HK-2 (cell line): ENCODE measurements around the gene RPL10.

Experiments
- DNase-seq: peaks from one replicate; pipeline ENCODE4 v3.0.0-alpha.2; 2018; ENCODE audit not compliant: unreplicated experiment

Gene RPL10

DNA sequence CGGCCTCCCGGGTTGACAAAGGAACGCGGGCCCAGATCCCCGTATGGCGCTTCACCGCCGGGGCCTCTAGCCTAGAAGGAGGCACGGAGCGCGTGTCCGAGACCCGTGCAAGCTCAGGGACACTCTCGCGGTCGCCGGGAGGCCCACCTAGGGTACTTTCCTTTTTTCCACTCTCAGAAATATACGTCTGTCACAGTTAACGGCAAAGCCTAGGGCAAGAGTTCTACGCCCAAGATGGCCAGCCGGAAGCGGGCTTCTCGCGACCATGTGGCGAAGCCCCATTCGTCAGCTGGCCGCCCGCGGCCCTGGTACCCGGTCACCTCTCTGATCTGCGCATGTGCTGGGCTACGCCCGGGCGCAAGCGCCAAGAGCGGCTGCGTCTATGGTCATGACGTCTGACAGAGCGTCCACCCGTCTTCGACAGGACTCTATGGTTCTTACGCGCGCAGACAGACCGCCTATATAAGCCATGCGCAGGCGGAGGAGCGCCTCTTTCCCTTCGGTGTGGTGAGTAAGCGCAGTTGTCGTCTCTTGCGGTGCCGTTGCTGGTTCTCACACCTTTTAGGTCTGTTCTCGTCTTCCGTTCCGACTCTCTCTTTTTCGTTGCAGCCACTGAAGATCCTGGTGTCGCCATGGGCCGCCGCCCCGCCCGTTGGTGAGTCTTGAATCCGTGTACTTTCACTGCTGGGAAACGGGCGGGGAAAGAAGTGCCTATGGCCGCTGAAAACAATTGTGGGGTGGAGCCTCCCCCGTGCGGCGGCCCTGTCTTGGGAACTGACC, at the start of gene RPL10:
RPL10 (plus strand) TSS at position 490 of the 780 bp plus-strand sequence; CDS start at position 633, 143 bp downstream.
- peak; percentile 95 for DNase-seq

DNA sequence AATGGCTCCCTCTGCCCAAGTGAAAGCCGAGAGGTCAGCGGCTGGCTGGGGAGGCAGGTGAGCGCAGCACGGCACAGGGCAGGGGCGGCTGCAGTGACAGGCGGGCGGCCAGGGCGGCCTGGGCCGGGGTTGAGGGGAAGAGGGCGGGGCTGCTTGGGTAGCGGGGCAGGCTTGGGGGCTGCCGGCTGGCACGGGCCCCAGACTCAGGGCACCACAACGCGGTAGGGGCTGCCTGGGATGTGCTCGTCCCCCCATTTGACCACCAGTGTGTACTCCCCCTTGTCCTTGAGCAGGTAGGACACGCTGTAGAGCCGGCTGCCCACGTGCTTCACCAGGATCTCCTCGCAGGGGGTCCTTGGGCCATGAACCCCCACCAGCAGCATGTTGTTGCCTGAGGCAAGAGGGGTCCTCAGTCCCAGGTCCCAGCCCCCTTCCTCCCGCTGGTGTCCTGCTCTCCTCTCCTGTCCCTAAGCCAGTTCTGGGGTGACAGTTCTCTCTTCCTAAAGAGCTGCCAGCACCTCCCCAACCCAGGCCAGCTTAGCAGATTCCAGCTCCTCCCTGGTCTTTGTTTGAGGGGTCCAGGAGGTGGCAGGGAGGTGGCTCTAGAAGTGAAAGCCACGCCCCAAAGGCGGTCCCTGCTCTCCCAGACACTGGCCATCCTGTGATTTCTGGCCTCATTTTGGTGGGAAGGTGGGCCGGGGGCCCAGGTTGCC, 49.4 kb upstream of the RPL10 start:
- DNase-seq = peak; percentile 31

DNA sequence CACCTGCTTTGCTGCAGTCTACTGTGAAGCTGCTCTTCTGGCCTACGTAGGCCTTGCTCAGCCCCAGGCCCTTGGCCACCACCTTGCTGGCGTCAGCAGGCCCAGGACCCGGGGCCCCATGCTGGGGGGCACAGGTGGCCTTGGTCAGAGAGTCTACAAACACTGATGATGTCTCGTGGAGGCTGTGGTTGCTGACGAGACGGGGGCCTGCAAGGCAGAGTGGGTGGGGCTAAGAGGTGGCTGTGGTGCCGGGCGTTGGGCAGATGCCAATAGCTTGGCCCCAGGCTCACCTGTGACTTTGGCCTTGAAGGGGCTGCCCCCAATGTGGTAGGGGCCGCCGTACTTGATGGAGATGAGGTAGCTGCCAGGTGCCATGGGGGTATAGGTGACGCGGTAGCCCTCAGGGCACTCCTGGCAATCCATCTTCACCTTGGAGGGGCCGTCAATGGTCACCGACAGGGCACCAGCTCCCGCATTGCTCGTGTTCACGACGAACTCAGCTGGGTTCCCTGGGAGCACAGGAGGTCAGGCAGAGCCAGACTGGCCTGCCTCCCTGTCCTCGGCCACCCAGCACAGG, 48.7 kb upstream of the RPL10 start:
- DNase-seq = peak; percentile 36

DNA sequence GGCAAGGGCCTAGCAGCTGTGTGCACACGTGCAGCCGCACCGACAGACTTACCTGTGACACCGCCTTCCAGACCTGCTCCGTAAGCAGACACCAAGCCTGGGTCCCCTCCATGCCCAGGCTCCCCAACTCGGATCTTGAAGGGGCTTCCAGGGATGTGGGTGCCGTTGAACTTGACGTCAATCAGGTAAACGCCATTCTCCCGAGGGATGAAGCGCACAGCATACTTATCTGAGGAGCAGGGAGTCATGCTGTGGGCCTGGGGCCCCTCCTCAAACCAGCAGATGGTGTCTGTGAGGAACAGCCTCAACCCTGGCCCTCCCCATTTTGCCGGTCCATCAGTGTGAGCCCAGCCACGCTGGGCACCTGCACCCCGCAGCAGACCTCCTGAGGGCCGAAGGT, 48.2 kb upstream of the RPL10 start:
- peak; percentile 23 for DNase-seq

DNA sequence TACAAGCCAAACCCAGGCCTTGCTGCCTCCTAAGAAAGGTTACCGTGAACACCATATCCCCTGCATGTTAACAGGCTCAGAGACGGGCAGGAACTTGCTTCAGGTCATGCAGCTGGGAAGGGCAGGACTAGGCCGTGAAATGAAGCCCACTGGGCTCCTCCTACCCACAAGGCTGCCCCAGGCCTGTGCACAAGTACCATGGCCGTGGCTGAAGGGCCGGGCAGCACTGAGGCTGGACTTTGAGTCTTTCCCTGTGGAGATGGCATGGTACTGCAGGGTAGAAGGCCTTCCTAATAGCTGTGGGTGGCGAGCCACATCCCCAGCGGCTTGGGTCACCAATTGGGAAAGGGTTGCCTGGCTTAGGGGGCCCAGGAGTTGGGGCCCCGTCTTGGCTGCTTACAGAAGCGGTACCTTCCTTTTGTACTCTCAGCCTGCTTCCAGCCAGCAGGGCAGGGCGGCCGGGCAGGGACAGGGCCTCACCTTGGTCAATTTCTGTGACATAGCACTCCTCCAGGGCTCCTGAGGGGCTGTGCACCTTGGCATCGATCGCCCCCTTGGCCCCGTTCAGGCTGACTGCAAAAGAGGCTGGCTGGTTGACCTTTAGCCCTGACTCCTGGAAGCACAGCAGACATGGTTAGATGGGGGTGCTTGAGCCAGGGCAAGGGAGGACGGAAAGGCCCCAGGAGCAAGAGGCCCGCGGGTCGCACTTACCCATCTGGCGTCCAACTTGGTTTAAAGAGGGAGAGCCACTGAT, 47.6 kb upstream of the RPL10 start:
- peak; percentile 12 for DNase-seq

DNA sequence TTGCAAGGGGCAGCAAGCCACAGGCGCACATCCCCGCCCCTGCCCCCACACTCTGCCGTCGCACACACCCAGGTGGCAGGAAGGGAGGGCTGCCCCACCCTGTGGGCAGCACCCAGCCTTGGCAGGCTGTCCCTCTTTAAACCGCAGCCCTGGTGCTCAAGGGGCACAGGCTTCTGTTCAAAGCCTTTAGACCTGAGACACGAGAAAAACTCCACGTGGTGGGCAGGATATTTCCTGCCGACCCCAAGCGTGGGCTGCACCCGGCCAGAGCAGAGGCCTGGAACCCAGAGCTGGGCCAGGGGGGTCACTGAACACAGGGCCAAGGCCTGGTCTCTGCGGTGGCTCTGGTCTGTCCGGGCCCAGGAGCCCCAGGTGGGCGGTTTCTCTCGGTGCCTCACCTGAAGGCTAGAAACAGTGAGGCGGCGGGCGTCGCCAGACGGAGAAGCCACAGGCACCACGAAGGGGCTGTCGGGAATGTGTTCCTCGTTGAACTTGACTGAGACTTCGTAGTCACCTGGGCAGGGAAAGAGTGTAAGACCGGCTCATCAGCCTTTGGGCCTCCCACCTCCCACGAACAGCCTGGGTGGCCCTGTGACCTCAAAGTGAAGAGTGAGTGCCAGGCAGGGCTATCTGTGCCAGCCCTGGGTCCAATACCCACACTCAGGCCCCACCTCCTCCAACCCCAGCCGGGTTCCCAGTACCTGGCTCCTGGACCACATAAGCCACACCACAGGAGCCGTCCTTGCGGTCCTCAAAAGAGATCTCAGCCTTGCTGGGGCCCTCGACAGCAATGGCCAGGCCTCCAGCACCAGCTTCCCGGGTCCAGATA, 46.8 kb upstream of the RPL10 start:
- peak; percentile 17 for DNase-seq

DNA sequence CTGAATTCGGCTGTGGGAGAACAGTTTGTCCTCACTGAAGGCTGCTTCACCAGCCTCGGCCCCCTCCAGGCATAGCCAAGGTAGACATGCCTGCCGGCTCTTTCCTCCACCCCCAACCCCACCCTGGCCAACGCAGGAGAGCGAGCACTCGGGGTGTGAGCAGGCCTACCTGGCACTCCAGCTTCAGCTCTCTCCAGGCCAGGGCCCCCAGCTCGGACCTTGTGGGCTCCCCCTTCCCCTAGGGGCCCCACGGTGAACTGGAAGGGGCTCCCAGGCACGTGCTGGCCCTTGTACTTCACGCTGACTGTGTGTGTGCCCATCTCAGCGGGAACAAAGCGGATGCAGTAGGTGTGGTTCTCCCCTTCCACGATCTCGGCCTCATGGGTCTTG, 46.2 kb upstream of the RPL10 start:
- DNase-seq = no peak

DNA sequence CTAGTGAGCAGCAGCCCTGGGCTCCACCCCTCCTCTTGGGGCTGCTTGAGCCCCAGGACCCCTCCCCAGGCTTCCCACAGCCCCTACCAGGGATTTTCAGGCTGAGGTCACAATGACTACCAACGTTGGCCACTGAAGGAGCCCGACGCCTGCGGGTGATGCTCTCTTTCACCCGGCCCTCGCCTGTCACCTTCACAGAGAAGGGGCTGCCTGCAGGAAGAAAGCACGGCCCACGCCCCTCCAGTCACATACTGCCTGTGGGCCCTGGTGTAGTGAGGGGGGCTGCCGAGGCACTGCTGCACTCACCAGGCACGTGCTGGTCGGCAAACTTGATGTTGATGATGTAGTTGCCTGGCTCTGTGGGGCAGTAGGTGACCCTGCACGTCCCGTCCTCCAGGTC, 45.7 kb upstream of the RPL10 start:
- no peak for DNase-seq

DNA sequence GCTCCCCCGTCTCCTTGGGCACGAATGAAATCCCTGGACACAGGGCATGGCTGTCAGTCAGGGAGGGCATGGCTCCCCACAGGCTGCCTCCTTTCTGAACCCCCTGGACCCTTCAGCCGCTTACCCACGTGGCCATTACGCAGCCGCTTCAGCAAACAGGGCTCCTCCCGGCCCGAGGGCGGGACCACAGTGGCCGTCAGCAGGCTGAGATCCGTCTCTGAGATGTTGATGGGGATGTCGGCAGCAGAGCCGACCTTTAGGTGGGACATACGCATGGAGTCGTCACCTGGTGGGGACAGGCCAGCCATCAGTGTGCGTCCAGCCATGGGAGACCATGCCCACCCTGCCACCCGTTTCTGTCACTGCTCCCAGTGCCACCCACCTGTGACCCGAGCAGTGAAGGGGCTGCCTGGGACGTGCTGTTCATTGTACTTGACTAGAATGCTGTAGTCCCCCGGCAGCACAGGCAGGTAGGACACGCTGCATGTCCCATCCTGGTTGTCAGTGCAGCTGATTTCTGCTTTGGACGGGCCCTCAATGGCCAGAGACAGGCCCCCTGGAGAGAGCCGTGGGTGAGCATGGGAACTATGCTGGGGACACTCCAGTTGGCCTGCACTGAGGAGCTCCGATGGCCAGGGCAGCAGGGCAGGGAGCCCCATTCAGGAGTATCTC, 44.9 kb upstream of the RPL10 start:
- DNase-seq = peak; percentile 15

DNA sequence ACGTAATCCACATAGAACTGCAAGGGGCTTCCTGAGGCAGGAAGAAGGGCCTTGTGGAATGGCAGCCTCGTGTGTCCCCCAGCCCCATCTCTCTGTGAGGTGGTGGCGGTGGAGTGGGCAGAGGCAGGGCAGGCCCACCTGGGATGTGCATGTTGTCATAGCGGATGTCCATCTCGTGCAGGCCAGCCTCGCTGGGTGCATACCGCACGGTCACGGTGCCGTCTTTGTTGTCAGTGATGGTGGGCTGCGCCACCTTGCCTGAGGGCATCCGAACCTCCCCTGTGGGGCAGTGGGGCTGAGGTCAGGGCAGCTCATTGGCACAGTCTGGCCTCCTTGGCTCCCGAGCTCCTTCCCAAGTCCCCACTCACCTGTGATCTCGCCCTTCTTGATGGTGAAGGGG, 44.2 kb upstream of the RPL10 start:
- no peak for DNase-seq

DNA sequence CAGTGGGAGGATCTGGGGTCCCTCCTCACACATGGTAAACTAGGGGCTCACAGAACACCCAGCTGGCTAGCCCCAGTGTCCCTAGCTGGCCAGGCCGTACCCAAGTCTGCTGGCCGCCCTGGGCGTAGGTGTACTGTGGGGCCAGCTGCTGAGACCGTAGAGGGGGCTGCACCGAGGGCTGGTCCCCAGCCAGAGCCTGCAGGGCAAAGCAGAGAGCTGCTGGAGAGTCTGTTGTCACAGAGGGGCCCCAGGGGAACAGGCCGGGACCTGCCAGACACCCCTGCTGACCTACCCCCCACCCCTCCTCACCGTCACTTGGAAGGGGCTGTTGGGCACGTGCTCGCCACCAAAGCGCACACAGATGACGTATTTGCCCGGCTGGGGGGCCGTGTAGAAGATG, 43.7 kb upstream of the RPL10 start:
- peak; percentile 15 for DNase-seq

DNA sequence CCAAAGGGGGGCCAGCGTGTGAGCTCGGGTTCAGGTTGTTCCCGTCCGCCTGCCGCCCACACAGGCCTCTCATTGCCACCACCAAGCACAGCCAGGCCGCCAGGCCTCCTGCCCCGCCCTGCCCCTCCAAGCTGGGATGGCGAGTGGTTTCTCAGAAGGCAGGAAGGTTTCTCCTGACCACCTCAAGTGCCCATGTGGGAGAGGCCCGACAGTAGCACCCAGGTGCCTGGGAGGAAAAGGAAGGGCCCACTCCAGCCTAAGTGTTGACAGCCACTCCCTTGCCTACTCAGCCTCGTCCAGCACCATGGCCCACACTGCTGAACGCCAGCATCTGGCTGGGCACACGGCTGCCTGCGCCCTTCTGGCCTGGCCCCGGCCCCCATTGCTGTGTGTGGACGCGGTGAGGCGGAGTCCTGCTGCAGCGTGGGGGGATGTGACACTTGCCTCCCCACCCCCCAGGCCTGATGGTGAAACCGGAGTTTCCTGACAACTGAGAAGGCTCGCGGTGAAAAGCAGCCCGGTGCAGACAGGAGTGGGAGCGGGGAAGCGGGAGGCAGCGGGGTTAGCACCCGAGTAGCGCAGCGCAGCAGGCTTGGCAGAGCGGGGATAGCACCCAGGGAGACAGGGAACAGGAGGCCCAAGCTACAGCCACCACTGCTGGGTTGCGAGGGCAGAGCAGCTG, 42.9 kb upstream of the RPL10 start:
- peak; percentile 25 for DNase-seq

DNA sequence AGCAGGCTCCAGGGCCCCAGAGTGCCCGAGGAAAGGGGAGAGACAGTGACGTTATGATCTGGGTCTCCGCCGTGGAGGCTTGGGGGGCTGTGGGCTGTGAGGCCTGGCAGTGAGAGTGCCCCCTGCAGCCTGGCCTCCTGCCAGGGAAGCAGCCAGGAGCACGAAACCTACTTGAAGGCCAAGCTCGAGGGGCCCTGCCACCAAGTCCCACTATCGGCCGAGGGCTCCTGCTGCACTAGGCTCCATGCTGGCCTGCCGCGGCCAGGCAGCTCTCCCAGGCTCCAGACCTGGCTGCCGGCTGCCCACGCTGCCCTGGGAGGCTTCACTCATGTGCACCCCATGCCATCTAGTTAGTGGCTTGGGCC, 42.4 kb upstream of the RPL10 start:
- peak; percentile 18 for DNase-seq

DNA sequence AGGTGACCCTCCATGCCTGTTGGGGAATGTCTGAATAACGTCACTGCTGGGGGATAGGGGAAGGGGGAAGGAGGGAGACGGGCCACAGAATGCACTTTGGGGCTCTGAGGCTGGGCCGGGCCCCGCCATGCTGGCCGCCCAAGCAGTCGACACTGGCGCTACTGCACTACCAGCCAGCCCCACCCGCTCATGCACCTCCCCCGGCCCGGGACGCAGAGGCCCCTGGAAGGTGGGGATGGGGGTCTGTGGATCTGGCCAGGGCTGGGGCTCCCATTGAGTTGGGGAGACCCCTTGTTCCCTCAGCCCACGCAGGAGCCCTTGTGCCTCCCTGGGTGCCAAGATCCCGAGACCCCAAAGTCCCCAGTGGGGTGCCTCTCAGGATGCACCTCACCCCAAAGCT, 41.6 kb upstream of the RPL10 start:
- peak; percentile 6 for DNase-seq

DNA sequence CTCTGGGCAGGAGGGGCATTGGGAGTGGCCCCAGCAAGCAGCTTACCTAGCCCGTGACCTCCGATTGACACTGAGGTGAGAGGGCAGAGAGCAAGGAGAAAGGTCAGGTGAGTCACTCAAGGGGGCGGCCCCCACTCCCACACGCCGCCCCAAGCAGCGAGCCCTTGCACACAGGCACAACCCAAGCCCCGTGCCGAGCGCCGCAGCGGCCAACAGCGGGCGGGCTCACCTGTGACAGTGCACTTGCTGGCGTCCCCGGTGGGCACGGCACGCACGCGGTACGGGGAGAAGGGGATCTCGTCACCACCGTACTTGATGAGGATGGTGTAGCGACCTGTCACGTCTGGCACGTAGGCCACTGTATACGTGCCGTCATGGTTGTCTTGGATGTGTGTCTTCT, 41.0 kb upstream of the RPL10 start:
- no peak for DNase-seq

DNA sequence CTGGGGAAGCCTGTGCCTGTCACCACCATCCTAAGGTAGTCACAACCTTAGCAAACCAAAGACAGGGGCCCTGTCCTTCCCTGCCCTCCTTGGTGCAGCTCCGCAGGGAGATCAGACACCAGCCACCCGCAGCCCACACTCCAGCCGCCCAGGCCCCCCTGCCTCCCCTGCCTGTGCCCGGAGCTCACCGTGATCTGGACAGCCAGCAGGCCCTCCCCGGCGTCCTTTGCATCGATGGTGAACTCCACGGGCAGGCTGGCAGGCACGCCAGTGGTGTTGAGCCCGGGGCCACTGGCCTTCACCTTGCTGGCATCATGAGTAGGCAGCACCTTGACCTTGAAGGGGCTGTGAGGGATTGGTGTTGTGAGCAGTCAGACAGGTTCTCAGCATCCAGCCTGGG, 40.2 kb upstream of the RPL10 start:
- DNase-seq = no peak

DNA sequence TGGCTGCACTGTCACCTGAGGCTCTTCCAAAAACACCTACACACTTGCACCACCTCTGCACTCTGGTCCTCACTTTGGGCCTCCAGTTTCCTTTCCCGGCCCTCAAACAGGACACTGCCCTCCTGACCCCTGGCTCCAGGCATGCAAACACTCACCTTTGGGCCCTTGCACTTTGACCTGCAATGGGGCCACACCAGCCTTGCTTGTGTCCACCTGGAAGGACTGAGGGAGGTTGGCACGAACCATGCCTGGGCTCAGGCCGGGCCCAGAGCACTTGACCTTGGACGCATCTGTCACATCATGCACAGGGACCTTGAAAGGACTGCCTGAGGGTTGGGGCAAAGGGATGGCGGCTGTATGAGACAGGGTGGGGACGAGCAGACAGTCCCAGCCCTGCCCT, 39.3 kb upstream of the RPL10 start:
- DNase-seq = no peak

DNA sequence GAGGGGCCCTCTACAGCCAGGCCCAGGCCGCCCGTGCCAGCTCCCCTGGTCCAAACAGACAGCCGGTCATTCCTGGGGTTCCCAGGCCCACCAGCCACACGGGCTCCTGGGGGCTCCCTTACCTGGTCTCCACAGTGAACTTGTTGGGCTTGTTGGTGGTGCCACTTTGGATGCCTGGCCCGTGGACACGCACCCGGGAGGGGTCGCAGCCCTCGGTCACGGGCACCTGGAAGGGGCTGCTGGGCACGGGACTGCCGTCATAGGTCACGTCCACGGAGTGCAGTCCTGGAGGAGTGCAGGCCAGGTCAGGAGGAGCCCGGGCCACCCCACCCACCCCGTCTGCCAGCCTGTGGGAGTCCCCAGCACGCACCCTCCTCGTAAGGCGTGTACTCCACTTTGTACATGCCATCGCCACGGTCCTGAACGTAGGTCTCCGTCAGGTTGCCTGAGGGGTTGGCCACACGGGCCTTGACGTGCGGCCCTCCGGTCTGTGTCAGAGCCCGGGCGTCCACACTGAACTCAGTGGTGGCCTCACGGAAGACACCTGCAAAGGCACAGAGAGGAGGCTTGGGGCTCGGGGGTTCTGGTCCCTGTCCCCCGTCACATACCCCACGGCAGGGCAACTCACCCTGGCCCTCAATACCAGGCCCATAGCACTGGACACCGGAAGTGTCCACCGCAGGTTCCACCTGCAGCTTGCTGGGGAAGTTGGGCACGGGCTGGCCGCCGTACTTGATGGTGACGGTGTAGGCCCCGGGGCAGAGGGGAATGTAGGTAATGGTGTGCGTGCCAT, 38.6 kb upstream of the RPL10 start:
- no peak for DNase-seq

DNA sequence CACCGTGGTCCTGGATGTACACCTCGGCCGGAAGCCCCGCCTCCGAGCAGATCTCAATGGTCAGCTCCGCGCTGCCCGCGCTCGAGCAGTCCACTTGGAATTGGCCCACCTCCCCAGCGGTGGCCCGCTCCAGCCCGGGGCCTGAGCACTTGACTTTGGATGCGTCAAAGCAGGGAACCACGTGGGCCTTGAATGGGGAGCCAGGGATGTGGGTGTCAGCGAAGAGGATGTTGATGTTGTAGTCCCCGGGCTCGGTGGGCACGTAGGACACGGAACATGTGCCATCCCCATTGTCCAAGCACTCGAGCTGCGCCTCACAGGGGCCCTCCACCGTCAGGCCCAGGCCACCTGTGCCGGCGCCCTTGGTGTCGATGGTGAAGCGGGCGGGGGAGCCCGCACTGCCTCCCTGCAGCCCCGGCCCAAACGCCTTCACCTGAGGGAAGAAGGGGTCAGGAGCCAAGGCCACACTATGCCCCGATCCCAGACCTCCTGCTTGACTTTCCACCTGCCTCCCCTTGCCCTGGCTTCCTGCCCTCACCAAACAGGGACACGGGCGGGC, 37.9 kb upstream of the RPL10 start:
- DNase-seq = no peak
